Endothelial cell of umbilical vein (primary cell): ENCODE measurements around the gene GOLPH3. TPM values are rescaled to one million over a fixed set of nuclear protein-coding genes. Genes with fewer than 3 reads are reported as not detected.

Experiments used
- BruUV-seq: library from RNA; stranded (reverse); fragments of 400-500 nt; replicated peaks from 2 replicates; lab custom pipeline; 2021; lab: Mats Ljungman, UMichigan
- CTCF ChIA-PET: fragments of 300-600, 350-600 bp; sonication (Branson Sonifier 250); formaldehyde crosslinking; loops from one replicate; lab custom pipeline; 2021; ENCODE audit warnings: antibody characterized with exemption, inconsistent platforms; lab: Charles Lee
- POLR2A ChIA-PET: fragments of 300-600, 350-600 bp; sonication (Branson Sonifier 250); formaldehyde crosslinking; loops from one replicate; lab custom pipeline; 2021; ENCODE audit warnings: antibody characterized with exemption, inconsistent platforms; lab: Charles Lee
- DNase-seq: peaks from one replicate; pipeline ENCODE4 v3.0.0-alpha.2; 2011; ENCODE audit warnings: low read depth, low spot score
- FAIRE-seq: peaks from 2 replicates; lab custom pipeline; 2011; peaks lifted over from hg19 to GRCh38; lab: Jason Lieb, UNC
- H2AFZ ChIP-seq: 2 replicates; pipeline ENCODE4 v1.6.0; 2012; ENCODE audit warnings: low read depth, low read length, control low read depth, inconsistent platforms
- H3K27ac ChIP-seq: 2 replicates; pipeline ENCODE4 v1.5.1; 2011; ENCODE audit warnings: low read depth, mild to moderate bottlenecking, control low read depth, low read length, moderate library complexity; ENCODE audit not compliant: insufficient read depth
- H3K27me3 ChIP-seq, 2 experiments: 2 replicates each; pipeline versions ENCODE4 v1.6.0 to v1.6.1; 2011; ENCODE audit warnings: low read length in 2 of 2, mixed read lengths in 1 of 2; ENCODE audit not compliant: control insufficient read depth in 2 of 2, insufficient read depth in 2 of 2
- H3K36me3 ChIP-seq, 2 experiments: 2 replicates in 1 of 2; 3 replicates in 1 of 2; pipeline ENCODE4 v1.5.1; 2011; ENCODE audit warnings: low read length in 2 of 2, mild to moderate bottlenecking in 1 of 2, moderate library complexity in 1 of 2; ENCODE audit not compliant: control insufficient read depth in 2 of 2, insufficient read depth in 2 of 2; ENCODE audit errors: extremely low read depth in 1 of 2
- H3K4me1 ChIP-seq: 3 replicates; pipeline ENCODE4 v1.5.1; 2011; ENCODE audit warnings: mild to moderate bottlenecking, low read length; ENCODE audit not compliant: control insufficient read depth, insufficient read depth; ENCODE audit errors: extremely low read depth
- H3K4me2 ChIP-seq: 2 replicates; pipeline ENCODE4 v1.6.1; 2011; ENCODE audit warnings: low read length, control low read depth, mixed read lengths; ENCODE audit not compliant: insufficient read depth
- H3K4me3 ChIP-seq, 3 experiments: fragments of 200-600 bp in 1 of 3; sonication (generic), shearing (Covaris generic) in 1 of 3; replicated peaks in 1 of 3; 2 replicates each; pipeline ENCODE4 v1.5.1; 2011 to 2016; ENCODE audit warnings: control low read depth in 3 of 3, low read length in 3 of 3, mild to moderate bottlenecking in 2 of 3, inconsistent platforms in 1 of 3, low read depth in 1 of 3, moderate library complexity in 1 of 3; ENCODE audit not compliant: insufficient read depth in 1 of 3
- H3K79me2 ChIP-seq: 2 replicates; pipeline ENCODE4 v1.6.0; 2012; ENCODE audit warnings: low read length, inconsistent platforms; ENCODE audit not compliant: control insufficient read depth, insufficient read depth
- H3K9ac ChIP-seq: replicated peaks from 2 replicates; pipeline ENCODE3; 2011; ENCODE audit warnings: low read length, control low read depth; ENCODE audit not compliant: insufficient read depth; ENCODE audit errors: extremely low read depth
- H3K9me1 ChIP-seq: replicated peaks from 3 replicates; pipeline ENCODE4 v1.6.0; 2011; ENCODE audit warnings: mild to moderate bottlenecking, low read length; ENCODE audit not compliant: control insufficient read depth, insufficient read depth; ENCODE audit errors: extremely low read depth
- H3K9me3 ChIP-seq: replicated peaks from 2 replicates; pipeline ENCODE4 v1.5.1; 2012; ENCODE audit warnings: low read length, inconsistent platforms; ENCODE audit not compliant: control insufficient read depth, insufficient read depth
- H4K20me1 ChIP-seq: replicated peaks from 2 replicates; pipeline ENCODE3; 2011; ENCODE audit warnings: mild to moderate bottlenecking, low read length; ENCODE audit not compliant: control insufficient read depth, insufficient read depth; ENCODE audit errors: extremely low read depth
- CTCF ChIP-seq, 2 donors: IDR thresholded peaks; 1 replicate in 1 of 2; 2 replicates in 1 of 2; pipeline ENCODE4 v1.5.1; 2011; ENCODE audit warnings: low read length in 2 of 2, mild to moderate bottlenecking in 2 of 2, moderate library complexity in 2 of 2, control low read depth in 1 of 2, inconsistent platforms in 1 of 2, low read depth in 1 of 2; ENCODE audit not compliant: insufficient read depth in 1 of 2; ENCODE audit errors: extremely low read depth in 1 of 2
- EZH2 ChIP-seq: IDR thresholded peaks from 2 replicates; pipeline ENCODE4 v1.6.1; 2012; ENCODE audit warnings: borderline replicate concordance, low read depth, mild to moderate bottlenecking, moderate library complexity, low read length, inconsistent platforms; ENCODE audit not compliant: severe bottlenecking
- FOS ChIP-seq: IDR thresholded peaks from 2 replicates; pipeline ENCODE4 v1.6.1; 2011; ENCODE audit warnings: mild to moderate bottlenecking, low read length, moderate library complexity, borderline replicate concordance; ENCODE audit not compliant: insufficient read depth
- GATA2 ChIP-seq: IDR thresholded peaks from 2 replicates; pipeline ENCODE4 v1.7.0; 2011; ENCODE audit warnings: low read depth, mild to moderate bottlenecking, moderate library complexity, mixed read lengths, low read length; ENCODE audit not compliant: insufficient read length, insufficient read depth
- JUN ChIP-seq: IDR thresholded peaks from 2 replicates; pipeline ENCODE4 v1.6.1; 2011; ENCODE audit warnings: borderline replicate concordance, low read depth; ENCODE audit not compliant: insufficient read length, insufficient read depth
- MAX ChIP-seq: IDR thresholded peaks from 2 replicates; pipeline ENCODE4 v1.6.1; 2011; ENCODE audit not compliant: insufficient read depth, insufficient read length
- MYC ChIP-seq: IDR thresholded peaks from one replicate; pipeline ENCODE4 v1.6.1; 2011; ENCODE audit warnings: mild to moderate bottlenecking, low read depth, low read length
- POLR2A ChIP-seq: IDR thresholded peaks from 2 replicates; pipeline ENCODE4 v1.6.1; 2012; ENCODE audit warnings: low read depth, mild to moderate bottlenecking, control low read depth, low read length
- POLR2AphosphoS5 ChIP-seq: IDR thresholded peaks from 2 replicates; pipeline ENCODE4 v1.6.1; 2012; ENCODE audit warnings: low read depth, mild to moderate bottlenecking, control low read depth, low read length, moderate library complexity; ENCODE audit not compliant: insufficient read depth
- dilution Hi-C: fragments of 300-500 bp; cut with MboI; formaldehyde crosslinking; loops from one replicate; pipeline ENCODE4 v1.15.0; 2019; ENCODE audit warnings: low sequenced_read_pairs; ENCODE audit not compliant: extremely low pct_ligation_motif_present
- intact Hi-C: fragments of 100-400 bp; cut with micrococcal nuclease; formaldehyde crosslinking; loops from one replicate; pipeline ENCODE4 v1.10.0; 2022
- polyA plus RNA-seq, 4 experiments: library from polyadenylated mRNA; depleted of rRNA in 3 of 4; stranded (reverse) in 3 of 4; unstranded in 1 of 4; fragments of >200 nt; gene quantifications; 2 replicates each; pipeline versions ENCODE4 v1.2.1 to v1.2.3, GENCODE V29; 2011 to 2012; ENCODE audit warnings: missing spikeins in 1 of 4
- total RNA-seq: library from RNA; stranded (reverse); gene quantifications from 2 replicates; pipeline ENCODE4 v1.2.3, GENCODE V29; 2021

GOLPH3 gene
- total and polyA plus RNA-seq, 2 donors (not counting 3 experiments of a cell fraction or from before 2014, with no cell fraction given), result 38.1 to 70.2 TPM

GRCh38 chr5:32207355-32207634, 33.2 kb upstream of the GOLPH3 start:
- no peaks in the 10 kb centered on the region for H4K20me1 ChIP-seq
- peaks cover 4% of the 10 kb centered on the region for H3K4me1 ChIP-seq
- no peak overlapping the region for H3K9ac ChIP-seq
- BruUV-seq, result no TSS peak
- POLR2A ChIA-PET, result no interaction called here
- DNase-seq, result no peak
- H3K9me3 ChIP-seq, result no peaks in the 10 kb centered on the region
- H3K79me2 ChIP-seq, result no peaks in the 10 kb centered on the region
- dilution Hi-C loops, result no loop called here
- H3K27me3 ChIP-seq, result no peaks in the 10 kb centered on the region
- CTCF ChIA-PET, result no interaction called here
- no peak overlapping the region for H2AFZ ChIP-seq
- no peaks in the 10 kb centered on the region for H3K9me1 ChIP-seq
- no peak overlapping the region for H3K4me3 ChIP-seq
- TF ChIP-seq CTCF (IDR thresholded peaks at IDR 0.05; ENCODE audit: extremely low read depth in 1 of 2, insufficient read depth in 1 of 2, low read depth in 1 of 2, low read length in 2 of 2), result no peak
- no peak for TF ChIP-seq FOS
- no peak for TF ChIP-seq GATA2
- TF ChIP-seq JUN, result no peak
- TF ChIP-seq POLR2A, result no peak
- no peak for TF ChIP-seq POLR2AphosphoS5
- TF ChIP-seq EZH2, result no peak
- no peak for TF ChIP-seq MAX
- TF ChIP-seq MYC, result no peak
- no peaks in the 10 kb centered on the region for H3K36me3 ChIP-seq
- H3K4me2 ChIP-seq, result no peak overlapping the region
- intact Hi-C loops, result no loop called here
- no peak for FAIRE-seq
- H3K27ac ChIP-seq, result no peak overlapping the region
